Suprapubic skin (tissue), 4 donors: ENCODE data around the gene DNAJC22. TPM values are rescaled to one million over a fixed set of nuclear protein-coding genes. Genes with fewer than 3 reads are reported as not detected.
"Not testable (repeated sequence)": the region's sequence is repeated elsewhere in the genome, so short reads cannot be mapped to it uniquely, and the experiment has no call there.

ENCODE experiments used
- DNase-seq, 2 donors: peaks; one replicate each; pipeline ENCODE4 v3.0.0-alpha.2; 2019; ENCODE audit warnings: low spot score in 2 of 2
- H3K27ac ChIP-seq: fragments of 200-600 bp; sonication (generic); one replicate; pipeline ENCODE4 v1.5.1; 2019
- H3K27me3 ChIP-seq: fragments of 200-600 bp; sonication (generic); one replicate; pipeline ENCODE4 v1.5.1; 2019
- H3K36me3 ChIP-seq: fragments of 200-600 bp; sonication (generic); one replicate; pipeline ENCODE4 v1.5.1; 2019
- H3K4me1 ChIP-seq: fragments of 200-600 bp; sonication (generic); one replicate; pipeline ENCODE4 v1.5.1; 2019
- H3K4me3 ChIP-seq: fragments of 200-600 bp; sonication (generic); one replicate; pipeline ENCODE4 v1.5.1; 2019; ENCODE audit warnings: mild to moderate bottlenecking
- H3K9me3 ChIP-seq: fragments of 200-600 bp; sonication (generic); one replicate; pipeline ENCODE4 v1.5.1; 2019
- EP300 ChIP-seq: sonication (generic); formaldehyde crosslinking; IDR thresholded peaks from one replicate; pipeline ENCODE4 v1.6.1; 2017; ENCODE audit warnings: antibody characterized with exemption
- POLR2A ChIP-seq, 2 donors: fragments of 450-650 bp; IDR thresholded peaks; one replicate each; pipeline ENCODE4 v1.6.1; 2017; ENCODE audit warnings: antibody characterized with exemption in 2 of 2, mild to moderate bottlenecking in 2 of 2, moderate library complexity in 2 of 2
- POLR2AphosphoS5 ChIP-seq, 3 donors: sonication (generic); formaldehyde crosslinking; IDR thresholded peaks; one replicate each; pipeline ENCODE4 v1.6.1; 2017; ENCODE audit warnings: antibody characterized with exemption in 3 of 3
- WGBS: methylation state at CpG from one replicate; pipeline ENCODE4 v1.1.5; 2018; 5-methylcytosine and 5-hydroxymethylcytosine counted together
- total RNA-seq, 4 donors: library from RNA; depleted of rRNA; stranded (reverse); fragments of >200 nt; gene quantifications; one replicate each; pipeline ENCODE4 v1.1.0, GENCODE V29; 2016
- TF ChIP-seq, protein P1 (sequence below), 2 donors: fragments of 200-600 bp in 1 of 2; fragments of 450-650 bp in 1 of 2; sonication (generic) in 1 of 2; IDR thresholded peaks; one replicate each; pipeline ENCODE4 v1.5.1; 2016 to 2019; ENCODE audit warnings: antibody characterized with exemption in 2 of 2, mild to moderate bottlenecking in 1 of 2, moderate library complexity in 1 of 2

DNAJC22 gene
- total RNA-seq, 4 donors from 2014 or later = 0.62 to 2.2 (median 1.1) TPM

DNA sequence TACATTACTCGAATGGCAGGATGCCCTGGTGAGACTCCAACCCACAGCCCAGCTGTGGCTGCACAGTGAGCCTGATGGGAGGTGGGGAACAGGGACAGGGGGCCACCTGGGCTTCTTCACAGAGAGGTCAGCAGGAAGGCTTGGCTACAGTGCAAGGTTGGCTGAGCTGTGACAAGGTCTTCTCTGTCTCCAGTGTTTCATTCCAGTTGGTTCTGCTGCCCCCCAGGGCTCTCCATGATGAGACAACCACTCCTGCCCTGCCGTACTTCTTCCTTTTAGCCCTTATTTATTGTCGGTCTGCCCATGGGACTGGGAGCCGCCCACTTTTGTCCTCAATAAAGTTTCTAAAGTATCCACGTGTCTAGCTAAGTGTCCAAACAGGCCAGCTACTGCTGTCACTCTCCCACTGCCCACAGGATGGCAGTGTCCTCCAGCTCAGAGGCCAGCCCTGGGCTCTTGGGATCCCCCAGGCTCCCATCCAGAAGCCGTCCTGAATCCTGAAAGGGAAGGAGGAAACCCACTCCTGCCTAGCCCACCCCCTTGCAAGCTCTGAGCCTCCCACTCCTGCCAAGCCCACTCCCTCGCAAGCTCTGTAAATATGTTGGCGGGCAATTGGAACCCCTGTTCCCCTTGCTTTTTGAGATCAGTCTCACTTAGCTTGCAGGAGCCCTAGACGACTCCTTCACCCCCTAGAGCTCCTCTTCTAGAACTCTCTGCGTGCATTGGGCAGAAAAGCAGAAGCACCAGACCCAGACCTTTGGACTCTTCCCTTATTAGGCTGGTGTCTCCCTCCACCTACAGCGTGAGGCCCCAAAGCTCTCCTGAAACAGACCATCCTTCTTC is 15.1 kb upstream of the DNAJC22 start:
- Histone ChIP-seq H3K9me3 (no peaks in the 10 kb centered on the region), H3K4me3 (no peak overlapping the region), H3K27ac (no peak overlapping the region), H3K4me1 (peaks cover 34% of the 10 kb centered on the region), H3K27me3 (peaks cover 35% of the 10 kb centered on the region), H3K36me3 (no peaks in the 10 kb centered on the region)
- peak; percentile 77 to 81 for DNase-seq
- TF ChIP-seq POLR2AphosphoS5 (IDR thresholded peaks at IDR 0.05) = no peak
- TF ChIP-seq POLR2A (IDR thresholded peaks at IDR 0.05) = no peak
- TF ChIP-seq, protein P1, sequence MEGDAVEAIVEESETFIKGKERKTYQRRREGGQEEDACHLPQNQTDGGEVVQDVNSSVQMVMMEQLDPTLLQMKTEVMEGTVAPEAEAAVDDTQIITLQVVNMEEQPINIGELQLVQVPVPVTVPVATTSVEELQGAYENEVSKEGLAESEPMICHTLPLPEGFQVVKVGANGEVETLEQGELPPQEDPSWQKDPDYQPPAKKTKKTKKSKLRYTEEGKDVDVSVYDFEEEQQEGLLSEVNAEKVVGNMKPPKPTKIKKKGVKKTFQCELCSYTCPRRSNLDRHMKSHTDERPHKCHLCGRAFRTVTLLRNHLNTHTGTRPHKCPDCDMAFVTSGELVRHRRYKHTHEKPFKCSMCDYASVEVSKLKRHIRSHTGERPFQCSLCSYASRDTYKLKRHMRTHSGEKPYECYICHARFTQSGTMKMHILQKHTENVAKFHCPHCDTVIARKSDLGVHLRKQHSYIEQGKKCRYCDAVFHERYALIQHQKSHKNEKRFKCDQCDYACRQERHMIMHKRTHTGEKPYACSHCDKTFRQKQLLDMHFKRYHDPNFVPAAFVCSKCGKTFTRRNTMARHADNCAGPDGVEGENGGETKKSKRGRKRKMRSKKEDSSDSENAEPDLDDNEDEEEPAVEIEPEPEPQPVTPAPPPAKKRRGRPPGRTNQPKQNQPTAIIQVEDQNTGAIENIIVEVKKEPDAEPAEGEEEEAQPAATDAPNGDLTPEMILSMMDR (IDR thresholded peaks at IDR 0.05) = peak; percentile 77 to 84
- 43% methylated on average over 11 of the region's 11 CpGs for WGBS

DNA sequence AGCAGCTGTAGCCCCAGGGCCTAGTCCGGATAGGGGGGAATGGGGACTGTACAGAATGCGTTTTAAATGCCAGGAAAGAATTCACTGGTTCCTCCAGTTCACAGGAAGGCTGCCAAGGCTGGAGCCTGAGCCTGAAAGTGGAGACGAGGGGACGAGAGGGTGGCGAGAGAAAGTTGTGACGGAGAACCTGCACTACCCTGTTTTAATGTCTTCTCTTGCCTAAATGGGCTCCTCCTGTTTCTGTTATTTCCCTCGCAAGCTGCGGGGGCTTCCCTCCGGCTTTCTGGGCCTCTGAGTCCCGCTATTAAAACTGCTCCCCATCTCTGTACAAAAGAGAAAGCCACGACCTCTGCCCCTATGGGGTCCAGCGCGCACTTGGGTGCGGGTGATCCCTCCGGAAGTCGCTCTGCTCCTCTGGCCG is 14.2 kb upstream of the DNAJC22 start:
- H3K27me3 ChIP-seq = peaks cover 42% of the 10 kb centered on the region
- peak in 1 of 2 donors; percentile 53 for DNase-seq
- no peak overlapping the region for H3K27ac ChIP-seq
- peaks cover 42% of the 10 kb centered on the region for H3K4me1 ChIP-seq
- H3K9me3 ChIP-seq = no peaks in the 10 kb centered on the region
- 57% methylated on average over 14 of the region's 17 CpGs for WGBS
- H3K36me3 ChIP-seq = no peaks in the 10 kb centered on the region
- no peak for TF ChIP-seq POLR2AphosphoS5 (IDR thresholded peaks at IDR 0.05)
- TF ChIP-seq, protein P1 (IDR thresholded peaks at IDR 0.05) = no peak
- no peak for TF ChIP-seq EP300
- TF ChIP-seq POLR2A (IDR thresholded peaks at IDR 0.05) = no peak
- peak overlapping the region; percentile 38 for H3K4me3 ChIP-seq

DNA sequence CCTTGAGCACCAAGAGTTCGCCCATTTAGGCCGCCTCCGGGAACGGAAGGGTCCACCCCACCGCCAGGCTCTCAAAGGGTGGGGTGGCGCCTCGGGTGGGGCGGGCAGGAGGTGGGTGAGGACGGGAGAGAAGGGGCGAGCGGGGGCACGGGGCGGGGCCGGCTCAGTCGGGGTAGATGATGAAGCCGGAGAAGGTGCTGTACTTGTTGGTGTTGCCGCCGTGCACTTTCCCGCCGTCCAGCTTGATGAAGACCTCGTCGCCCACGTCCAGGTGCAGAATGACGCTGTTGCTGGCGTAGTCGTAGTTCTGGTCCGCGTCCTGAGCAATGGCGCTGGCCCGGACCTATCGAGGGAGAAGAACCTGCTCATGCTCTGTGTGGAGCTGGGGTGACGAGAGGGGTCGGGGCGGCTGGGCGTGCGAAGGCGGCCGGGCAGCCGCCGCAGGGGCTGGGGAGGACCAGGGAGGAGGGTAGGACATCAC is 13.8 kb upstream of the DNAJC22 start:
- Histone ChIP-seq H3K4me3 (peak overlapping the region; percentile 38), H3K36me3 (no peaks in the 10 kb centered on the region), H3K27me3 (peaks cover 47% of the 10 kb centered on the region), H3K4me1 (peaks cover 43% of the 10 kb centered on the region), H3K9me3 (no peaks in the 10 kb centered on the region), H3K27ac (no peak overlapping the region)
- peak in 1 of 2 donors; percentile 66 for DNase-seq
- WGBS = 10% methylated on average over 19 of the region's 40 CpGs
- TF ChIP-seq EP300 (no peak), POLR2A (IDR thresholded peaks at IDR 0.05) (no peak), POLR2AphosphoS5 (IDR thresholded peaks at IDR 0.05) (no peak)
- TF ChIP-seq, protein P1 (IDR thresholded peaks at IDR 0.05) = no peak

DNA sequence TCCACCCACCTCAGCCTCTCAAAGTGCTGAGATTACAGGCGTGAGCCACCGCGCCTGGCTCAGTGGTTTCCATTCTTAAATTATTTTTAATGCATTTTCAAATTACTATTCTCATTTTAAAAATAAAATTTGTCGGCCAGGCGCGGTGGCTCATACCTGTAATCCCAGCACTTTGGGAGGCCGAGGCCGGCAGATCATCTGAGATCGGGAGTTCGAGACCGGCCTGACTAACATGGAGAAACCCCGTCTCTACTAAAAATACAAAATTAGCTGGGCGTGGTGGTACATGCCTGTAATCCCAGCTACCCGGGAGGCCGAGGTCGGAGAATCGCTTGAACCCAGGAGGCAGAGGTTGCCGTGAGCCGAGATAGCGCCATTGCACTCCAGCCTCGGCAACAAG is 12.9 kb upstream of the DNAJC22 start:
- H3K36me3 ChIP-seq, H3K4me3 ChIP-seq, H3K27ac ChIP-seq, H3K9me3 ChIP-seq: not testable (repeated sequence)
- Histone ChIP-seq H3K27me3 (peaks cover 48% of the 10 kb centered on the region), H3K4me1 (peaks cover 43% of the 10 kb centered on the region)
- DNase-seq = peak in 1 of 2 donors; percentile 65
- 74% methylated on average over 21 of the region's 21 CpGs for WGBS

DNA sequence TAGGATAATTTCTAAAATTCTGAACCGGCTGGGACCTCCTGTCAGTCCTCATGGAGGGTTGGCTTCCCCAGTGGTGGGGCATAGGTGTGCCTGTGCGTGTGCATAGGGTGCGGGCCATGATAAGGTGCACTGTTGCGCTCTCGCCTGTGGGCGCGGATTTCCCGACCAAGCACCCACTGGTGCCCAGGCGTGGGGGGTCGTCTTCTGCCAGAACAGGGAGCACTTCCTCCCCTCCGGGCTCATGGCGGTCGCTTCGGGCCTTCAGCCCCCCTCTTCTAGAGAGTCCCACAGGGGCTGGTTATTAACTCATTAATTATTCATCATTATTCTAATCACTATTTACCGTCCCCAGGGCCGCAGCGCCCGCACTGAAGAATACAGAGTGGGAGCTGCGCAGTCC is 12.5 kb upstream of the DNAJC22 start:
- H3K27me3 ChIP-seq = peaks cover 48% of the 10 kb centered on the region
- no peak overlapping the region for H3K27ac ChIP-seq
- no peak overlapping the region for H3K4me3 ChIP-seq
- H3K9me3 ChIP-seq = no peaks in the 10 kb centered on the region
- H3K36me3 ChIP-seq = no peaks in the 10 kb centered on the region
- no peak for DNase-seq
- 67% methylated on average over 19 of the region's 19 CpGs for WGBS
- TF ChIP-seq, protein P1 (IDR thresholded peaks at IDR 0.05) = no peak
- TF ChIP-seq EP300 = no peak
- TF ChIP-seq POLR2AphosphoS5 (IDR thresholded peaks at IDR 0.05) = no peak
- TF ChIP-seq POLR2A (IDR thresholded peaks at IDR 0.05) = no peak
- H3K4me1 ChIP-seq = peaks cover 43% of the 10 kb centered on the region
